LNCaP clone FGC (cell line): Measurements from ENCODE around the gene TAS2R13.

ENCODE experiments used
- DNase-seq: peaks from one replicate; pipeline ENCODE4 v3.0.0-alpha.2; 2011; ENCODE audit warnings: low read depth
- H3K4me3 ChIP-seq: 2 replicates; pipeline ENCODE4 v1.5.1; 2011; ENCODE audit warnings: mild to moderate bottlenecking, low read depth, low read length, control low read depth
- TF ChIP-seq, protein P1 (sequence below): IDR thresholded peaks from 2 replicates; pipeline ENCODE4 v1.5.1; 2012; ENCODE audit warnings: mild to moderate bottlenecking; ENCODE audit not compliant: control insufficient read depth, insufficient read depth; ENCODE audit errors: extremely low read depth

The TAS2R13 gene

GRCh38 chr12:10941369-10941768 lies 32.0 kb upstream of the TAS2R13 start:
- TF ChIP-seq, protein P1, sequence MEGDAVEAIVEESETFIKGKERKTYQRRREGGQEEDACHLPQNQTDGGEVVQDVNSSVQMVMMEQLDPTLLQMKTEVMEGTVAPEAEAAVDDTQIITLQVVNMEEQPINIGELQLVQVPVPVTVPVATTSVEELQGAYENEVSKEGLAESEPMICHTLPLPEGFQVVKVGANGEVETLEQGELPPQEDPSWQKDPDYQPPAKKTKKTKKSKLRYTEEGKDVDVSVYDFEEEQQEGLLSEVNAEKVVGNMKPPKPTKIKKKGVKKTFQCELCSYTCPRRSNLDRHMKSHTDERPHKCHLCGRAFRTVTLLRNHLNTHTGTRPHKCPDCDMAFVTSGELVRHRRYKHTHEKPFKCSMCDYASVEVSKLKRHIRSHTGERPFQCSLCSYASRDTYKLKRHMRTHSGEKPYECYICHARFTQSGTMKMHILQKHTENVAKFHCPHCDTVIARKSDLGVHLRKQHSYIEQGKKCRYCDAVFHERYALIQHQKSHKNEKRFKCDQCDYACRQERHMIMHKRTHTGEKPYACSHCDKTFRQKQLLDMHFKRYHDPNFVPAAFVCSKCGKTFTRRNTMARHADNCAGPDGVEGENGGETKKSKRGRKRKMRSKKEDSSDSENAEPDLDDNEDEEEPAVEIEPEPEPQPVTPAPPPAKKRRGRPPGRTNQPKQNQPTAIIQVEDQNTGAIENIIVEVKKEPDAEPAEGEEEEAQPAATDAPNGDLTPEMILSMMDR = no peak
- no peak for DNase-seq
- H3K4me3 ChIP-seq = no peak overlapping the region

- no peak for DNase-seq
- no peak overlapping the region for H3K4me3 ChIP-seq
- TF ChIP-seq, protein P1 = no peak
These were observed 31.0 kb upstream of the TAS2R13 start for GRCh38 chr12:10940389-10940788.

- DNase-seq = no peak
- H3K4me3 ChIP-seq = no peak within 1 kb of the TSS
- TF ChIP-seq, protein P1 = no peak
These were observed 29.8 kb upstream of the TAS2R13 start, which contains the start of gene TAS2R14 for GRCh38 chr12:10939163-10939562. Gene TAS2R14 (minus strand): TSS chr12:10939263. CDS start chr12:10939207, 56 bp downstream.

DNA sequence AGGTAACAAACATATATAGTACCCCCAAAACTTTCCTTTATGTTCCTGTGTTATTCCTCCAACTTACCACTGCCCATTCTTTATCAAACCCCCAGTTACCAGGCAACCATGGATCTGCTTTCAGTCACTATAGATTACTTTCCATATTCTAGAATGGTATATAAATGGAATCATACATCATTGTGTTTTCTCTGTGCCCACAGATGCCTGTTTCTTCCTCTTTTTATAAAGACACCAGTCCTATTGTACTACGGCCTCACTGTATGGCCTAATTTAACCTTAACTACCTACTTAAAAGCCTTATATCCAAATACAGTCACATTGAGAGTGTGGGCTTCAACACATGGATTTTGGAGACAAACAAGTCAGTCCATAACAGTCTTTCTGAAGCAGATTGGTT lies 27.1 kb upstream of the TAS2R13 start:
- no peak overlapping the region for H3K4me3 ChIP-seq
- DNase-seq = no peak
- TF ChIP-seq, protein P1 = no peak

DNA sequence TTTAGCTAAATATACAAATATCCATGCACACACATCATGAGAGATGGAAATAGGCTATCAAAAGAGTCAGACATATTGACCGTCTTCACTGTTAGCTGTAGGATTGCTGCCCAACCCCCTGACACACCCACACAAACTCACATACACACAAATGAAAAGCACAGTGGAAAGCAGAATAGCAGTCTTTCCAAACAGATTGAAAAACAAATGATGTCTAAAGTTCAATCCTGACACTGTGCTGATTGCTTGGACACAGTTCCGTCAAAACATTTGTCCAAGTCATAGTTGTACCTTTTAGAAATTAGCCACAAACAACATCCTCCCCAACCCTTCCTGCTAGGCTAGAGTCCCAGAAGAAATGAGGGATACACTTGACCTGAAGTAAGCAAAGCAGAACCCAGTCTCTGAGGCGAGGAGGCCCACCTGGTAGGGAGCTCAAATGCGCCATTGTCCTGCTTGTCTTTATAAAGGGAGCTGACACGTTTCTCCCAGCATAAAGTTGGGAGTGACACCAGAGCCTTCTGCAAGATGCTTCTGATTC lies 19.5 kb upstream of the TAS2R13 start, which contains the start of gene PRH2:
Gene PRH2, plus strand, starts transcription at position 491 of the 541 bp plus-strand sequence. Its CDS starts 38 bp downstream, at position 529.
- no peak within 1 kb of the TSS for H3K4me3 ChIP-seq
- DNase-seq = no peak
- TF ChIP-seq, protein P1 = no peak

GRCh38 chr12:10926269-10926668 lies 16.9 kb upstream of the TAS2R13 start:
- no peak for DNase-seq
- H3K4me3 ChIP-seq = no peak overlapping the region
- TF ChIP-seq, protein P1 = no peak

DNA sequence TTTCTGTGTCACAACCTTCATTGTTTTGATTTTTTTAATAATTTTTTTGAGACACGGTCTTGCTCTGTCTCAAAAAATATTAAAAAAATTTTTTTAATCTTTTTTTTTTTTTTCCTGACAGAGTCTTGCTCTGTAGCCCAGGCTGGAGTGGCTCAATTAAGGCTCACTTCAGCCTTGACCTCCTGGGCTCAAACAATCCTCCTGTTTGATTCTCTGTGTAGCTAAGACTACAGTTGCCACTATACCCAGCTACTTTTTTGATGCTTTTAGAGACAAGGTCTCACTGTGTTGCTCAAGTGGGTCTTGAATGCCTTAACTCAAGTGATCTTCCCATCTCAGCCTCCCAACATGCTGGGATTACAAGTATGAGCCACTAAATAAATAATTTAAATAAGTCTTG lies 10.4 kb upstream of the TAS2R13 start:
- TF ChIP-seq, protein P1 = no peak
- H3K4me3 ChIP-seq = no peak overlapping the region
- no peak for DNase-seq
